ENCODE data around the gene PDGFRB. TPM values are rescaled to one million over a fixed set of nuclear protein-coding genes. Genes with fewer than 3 reads are reported as not detected.

The PDGFRB gene
- polyA plus RNA-seq, 1 donor (not counting 4 experiments of a cell fraction or from before 2014, with no cell fraction given): 0.14 TPM

DNA sequence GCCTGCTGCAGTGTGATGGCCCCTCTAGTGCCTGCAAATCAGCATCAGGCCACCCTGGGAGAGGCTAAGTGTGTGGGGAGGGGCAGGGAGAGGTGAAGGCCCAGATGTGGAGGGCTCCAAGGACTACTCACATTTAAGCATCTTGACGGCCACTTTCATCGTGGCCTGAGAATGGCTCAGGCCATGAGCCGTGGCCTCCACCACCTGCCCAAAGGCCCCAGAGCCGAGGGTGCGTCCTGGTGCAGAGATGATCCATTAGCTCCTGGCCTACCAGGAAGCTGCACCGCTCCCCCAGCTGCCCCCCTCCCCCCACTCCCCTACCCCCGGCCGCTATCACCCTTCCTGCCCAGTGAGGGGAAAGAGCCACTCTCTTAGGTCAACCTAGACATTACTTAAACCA lies 31.0 kb downstream of the PDGFRB start:
- Histone ChIP-seq H3K4me3 (ENCODE audit: control insufficient read depth in 2 of 3, extremely low read depth in 1 of 3, insufficient read depth in 2 of 3, low read depth in 1 of 3, low read length in 3 of 3) (no peak overlapping the region), H3K9ac (ENCODE audit: control insufficient read depth, extremely low read depth, insufficient read depth, low read length) (no peak overlapping the region), H3K36me3 (ENCODE audit: control insufficient read depth in 2 of 2, extremely low read depth in 1 of 2, insufficient read depth in 2 of 2, low read length in 2 of 2) (no peaks in the 10 kb centered on the region), H3K4me2 (ENCODE audit: control insufficient read depth, extremely low read depth, insufficient read depth, low read depth, low read length) (no peak overlapping the region), H4K20me1 (ENCODE audit: control insufficient read depth, extremely low read depth, insufficient read depth, low read length) (no peaks in the 10 kb centered on the region), H3K9me3 (ENCODE audit: control insufficient read depth, low read depth, low read length) (no peaks in the 10 kb centered on the region), H3K9me1 (ENCODE audit: control insufficient read depth, extremely low read depth, insufficient read depth, low read length) (no peaks in the 10 kb centered on the region), H3K27ac (ENCODE audit: control insufficient read depth, insufficient read depth, low read length) (no peak overlapping the region), H3K27me3 (ENCODE audit: control insufficient read depth, extremely low read depth, insufficient read depth, low read length) (no peaks in the 10 kb centered on the region), H3K79me2 (ENCODE audit: control insufficient read depth, insufficient read depth, low read length) (no peaks in the 10 kb centered on the region), H2AFZ (ENCODE audit: control insufficient read depth, low read length) (no peak overlapping the region), H3K4me1 (ENCODE audit: control insufficient read depth, extremely low read depth, insufficient read depth, low read length) (peaks cover 2% of the 10 kb centered on the region)
- no peak for DNase-seq (ENCODE audit: low read depth, low spot score)
- TF ChIP-seq EZH2 (IDR thresholded peaks at IDR 0.05; ENCODE audit: low read length) (no peak), CTCF (optimal IDR thresholded peaks at IDR 0.05 in 1 of 3, IDR thresholded peaks at IDR 0.05 in 1 of 3, conservative IDR thresholded peaks at IDR 0.05 in 1 of 3; ENCODE audit: extremely low read depth in 1 of 3, insufficient read depth in 2 of 3, low read length in 3 of 3) (no peak)
- no peak for FAIRE-seq
- dilution Hi-C loops (cut with MboI; ENCODE audit: extremely low pct_ligation_motif_present, low sequenced_read_pairs): no loop called here

DNA sequence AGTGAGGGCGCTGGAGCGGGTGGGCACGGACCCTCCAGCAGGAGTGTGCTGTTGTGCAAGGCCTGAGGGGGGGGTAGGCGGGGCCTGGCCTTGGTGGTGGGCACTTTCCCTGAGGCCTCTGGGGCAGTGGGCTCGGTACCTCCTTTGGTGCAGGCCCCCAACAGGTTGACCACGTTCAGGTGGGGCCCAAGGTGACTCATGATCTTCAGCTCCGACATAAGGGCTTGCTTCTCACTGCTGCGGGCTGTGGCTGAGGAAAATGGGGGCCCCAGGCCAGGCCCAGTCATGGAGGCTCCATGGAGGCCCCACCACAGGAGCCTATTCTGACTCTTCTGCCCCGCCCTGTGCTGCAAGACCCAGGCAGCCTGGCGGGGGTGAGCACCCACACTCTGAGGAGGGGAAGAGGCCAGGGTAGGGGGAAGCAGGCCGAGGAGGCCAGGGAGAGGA lies 31.5 kb downstream of the PDGFRB start:
- Histone ChIP-seq H3K9ac (ENCODE audit: control insufficient read depth, extremely low read depth, insufficient read depth, low read length) (no peak overlapping the region), H3K27ac (ENCODE audit: control insufficient read depth, insufficient read depth, low read length) (no peak overlapping the region), H3K9me3 (ENCODE audit: control insufficient read depth, low read depth, low read length) (no peaks in the 10 kb centered on the region), H3K9me1 (ENCODE audit: control insufficient read depth, extremely low read depth, insufficient read depth, low read length) (no peaks in the 10 kb centered on the region), H3K27me3 (ENCODE audit: control insufficient read depth, extremely low read depth, insufficient read depth, low read length) (peaks cover 2% of the 10 kb centered on the region), H3K4me2 (ENCODE audit: control insufficient read depth, extremely low read depth, insufficient read depth, low read depth, low read length) (no peak overlapping the region), H3K36me3 (ENCODE audit: control insufficient read depth in 2 of 2, extremely low read depth in 1 of 2, insufficient read depth in 2 of 2, low read length in 2 of 2) (no peaks in the 10 kb centered on the region), H3K79me2 (ENCODE audit: control insufficient read depth, insufficient read depth, low read length) (no peaks in the 10 kb centered on the region), H3K4me3 (ENCODE audit: control insufficient read depth in 2 of 3, extremely low read depth in 1 of 3, insufficient read depth in 2 of 3, low read depth in 1 of 3, low read length in 3 of 3) (no peak overlapping the region), H2AFZ (ENCODE audit: control insufficient read depth, low read length) (no peak overlapping the region), H4K20me1 (ENCODE audit: control insufficient read depth, extremely low read depth, insufficient read depth, low read length) (no peaks in the 10 kb centered on the region), H3K4me1 (ENCODE audit: control insufficient read depth, extremely low read depth, insufficient read depth, low read length) (no peaks in the 10 kb centered on the region)
- DNase-seq (ENCODE audit: low read depth, low spot score): no peak
- TF ChIP-seq EZH2 (IDR thresholded peaks at IDR 0.05; ENCODE audit: low read length) (no peak), CTCF (optimal IDR thresholded peaks at IDR 0.05 in 1 of 3, IDR thresholded peaks at IDR 0.05 in 1 of 3, conservative IDR thresholded peaks at IDR 0.05 in 1 of 3; ENCODE audit: extremely low read depth in 1 of 3, insufficient read depth in 2 of 3, low read length in 3 of 3) (no peak)
- no peak for FAIRE-seq
- dilution Hi-C loops (cut with MboI; ENCODE audit: extremely low pct_ligation_motif_present, low sequenced_read_pairs): no loop called here
